SH-SY5Y (cell line): Measurements from ENCODE around the gene GALNT2.

Experiments used
- GATA2 ChIP-seq: IDR thresholded peaks from 2 replicates; pipeline ENCODE4 v1.6.1; 2011; ENCODE audit warnings: mild to moderate bottlenecking, low read depth, low read length
- GATA3 ChIP-seq: IDR thresholded peaks from 2 replicates; pipeline ENCODE4 v1.6.1; 2011; ENCODE audit warnings: low read depth, mild to moderate bottlenecking, low read length, moderate library complexity

DNA sequence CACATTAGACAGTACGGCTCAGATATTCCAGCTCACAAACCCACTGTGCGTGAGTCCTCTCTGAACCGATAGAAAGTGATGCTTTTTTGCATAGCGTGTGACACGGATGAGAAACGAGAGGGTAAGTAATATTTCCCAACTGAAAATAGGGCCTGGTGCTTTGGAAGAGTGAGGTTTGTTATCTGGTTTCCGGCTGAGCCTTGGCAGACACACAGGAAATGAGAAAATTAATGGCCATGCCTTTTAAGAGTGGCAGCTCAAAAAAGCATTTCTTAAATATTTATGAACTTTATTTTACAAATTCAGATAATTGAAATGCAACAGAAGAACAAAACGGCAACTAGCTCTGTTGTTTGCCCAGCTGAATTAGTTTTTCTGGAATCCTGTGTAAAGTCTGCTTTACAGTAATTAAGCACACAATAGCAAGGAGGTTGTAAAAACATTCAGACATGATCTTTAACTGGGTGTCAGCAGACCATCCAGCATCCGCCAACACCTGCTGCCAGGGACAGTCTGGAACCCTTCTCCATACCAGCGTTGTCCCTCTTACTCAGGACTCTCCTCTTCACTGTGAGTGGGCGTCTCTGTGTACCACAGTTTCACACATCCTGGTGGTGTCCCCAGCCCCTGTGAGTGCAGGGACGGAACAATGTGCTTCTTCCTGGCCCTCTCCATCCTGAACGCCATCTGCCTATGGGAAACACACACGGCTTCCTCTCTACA, 203.7 kb downstream of the GALNT2 start:
- TF ChIP-seq GATA2 (peak; percentile 71), GATA3 (no peak)
